Choroid plexus epithelial cell (primary cell): ENCODE results near the gene MARCHF3.

Source experiments
- DNase-seq: peaks from one replicate; pipeline ENCODE4 v3.0.0-alpha.2; 2010; ENCODE audit warnings: low read depth
- H3K4me3 ChIP-seq: 2 replicates; pipeline ENCODE4 v1.5.1; 2011; ENCODE audit warnings: low read depth, mild to moderate bottlenecking, control low read depth, low read length, moderate library complexity
- CTCF ChIP-seq: conservative IDR thresholded peaks from 2 replicates; pipeline ENCODE4 v1.5.1; 2011; ENCODE audit warnings: low read depth, mild to moderate bottlenecking, control low read depth, inconsistent platforms, low read length, moderate library complexity

The MARCHF3 gene

GRCh38 chr5:127030259-127031146, at the start of gene MARCHF3:
TSS of gene MARCHF3 (minus strand) at chr5:127030558. CDS start at chr5:126918171, 112,387 bp downstream.
- H3K4me3 ChIP-seq = peak within 1 kb of the TSS; percentile 92
- peak; percentile 98 for DNase-seq
- peak; percentile 46 for TF ChIP-seq CTCF

- peak; percentile 37 for DNase-seq
- no peak for TF ChIP-seq CTCF
These were observed 49.7 kb upstream of the MARCHF3 start for GRCh38 chr5:127079994-127080491.

GRCh38 chr5:127077366-127077765, 47.0 kb upstream of the MARCHF3 start:
- no peak for TF ChIP-seq CTCF
- H3K4me3 ChIP-seq = no peak overlapping the region
- DNase-seq = no peak

More at GRCh38 chr5:127079994-127080491, 49.7 kb upstream of the MARCHF3 start:
- H3K4me3 ChIP-seq = no peak overlapping the region

- TF ChIP-seq CTCF = no peak
These were observed 46.2 kb upstream of the MARCHF3 start for GRCh38 chr5:127076315-127077129.

DNA sequence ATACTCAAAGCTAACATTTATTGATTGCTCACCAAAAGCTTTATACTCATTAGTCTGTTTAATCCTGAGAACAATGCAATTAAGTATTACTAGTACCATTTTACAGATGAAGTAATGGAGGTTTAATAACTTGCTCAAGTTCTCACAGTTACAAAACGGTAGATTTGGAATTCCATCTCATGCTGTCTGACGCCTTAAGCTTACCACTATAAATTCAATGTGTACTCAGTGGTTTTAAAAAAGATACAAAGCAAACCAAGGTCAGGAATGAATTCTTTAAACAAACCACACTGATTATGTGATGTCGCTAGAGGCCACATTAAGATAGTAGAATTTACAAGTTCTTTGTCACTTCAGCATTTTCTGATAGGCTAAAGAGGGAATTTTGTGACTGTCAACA, 44.1 kb upstream of the MARCHF3 start:
- TF ChIP-seq CTCF = no peak
- H3K4me3 ChIP-seq = no peak overlapping the region
- peak; percentile 54 for DNase-seq

More at GRCh38 chr5:127076315-127077129, 46.2 kb upstream of the MARCHF3 start:
- H3K4me3 ChIP-seq = no peak overlapping the region
- peak; percentile 76 for DNase-seq

GRCh38 chr5:127072861-127073846, 42.8 kb upstream of the MARCHF3 start, which contains the start of gene C5orf63:
TSS of gene C5orf63 (minus strand) at chr5:127073502. CDS start at chr5:127058995, 14,507 bp downstream.
- TF ChIP-seq CTCF = no peak
- peak within 1 kb of the TSS; percentile 66 for H3K4me3 ChIP-seq
- DNase-seq = peak; percentile 20
